ENCODE data around the gene TBX4.
A peak's percentile ranks its signal among the peaks of the same experiment; 100 is the strongest.

TBX4 gene

GRCh38 chr17:61465550-61466237 is 13.5 kb downstream of the TBX4 start:
- no peak for DNase-seq

- no peak for DNase-seq
Observed at GRCh38 chr17:61466246-61466645, 14.0 kb downstream of the TBX4 start.

GRCh38 chr17:61467416-61468262 is 15.4 kb downstream of the TBX4 start:
- peak; percentile 32 for DNase-seq

GRCh38 chr17:61468263-61468907 is 16.2 kb downstream of the TBX4 start:
- no peak for DNase-seq

- DNase-seq: no peak
Observed at GRCh38 chr17:61469474-61469873, 17.3 kb downstream of the TBX4 start.

- DNase-seq: no peak
Observed at GRCh38 chr17:61469949-61470348, 17.7 kb downstream of the TBX4 start.

- DNase-seq: no peak
Observed at GRCh38 chr17:61470530-61471136, 18.4 kb downstream of the TBX4 start.

- peak; percentile 30 for DNase-seq
Observed at GRCh38 chr17:61474235-61474927, 22.2 kb downstream of the TBX4 start.

- no peak for DNase-seq
Observed at GRCh38 chr17:61474934-61475333, 22.7 kb downstream of the TBX4 start.

GRCh38 chr17:61475726-61476125 is 23.5 kb downstream of the TBX4 start:
- no peak for DNase-seq

GRCh38 chr17:61476476-61477203 is 24.4 kb downstream of the TBX4 start:
- DNase-seq: no peak

- no peak for DNase-seq
Observed at GRCh38 chr17:61477204-61477834, 25.1 kb downstream of the TBX4 start.

GRCh38 chr17:61478026-61478789 is 26.0 kb downstream of the TBX4 start:
- no peak for DNase-seq

- DNase-seq: no peak
Observed at GRCh38 chr17:61478790-61479492, 26.7 kb downstream of the TBX4 start.

- DNase-seq: no peak
Observed at GRCh38 chr17:61479493-61480413, 27.5 kb downstream of the TBX4 start.

- DNase-seq: no peak
Observed at GRCh38 chr17:61480414-61480807, 28.2 kb downstream of the TBX4 start.

GRCh38 chr17:61481421-61481820 is 29.2 kb downstream of the TBX4 start:
- no peak for DNase-seq

- DNase-seq: no peak
Observed at GRCh38 chr17:61482467-61482866, 30.2 kb downstream of the TBX4 start.

- DNase-seq: no peak
Observed at GRCh38 chr17:61483778-61484116, 31.5 kb downstream of the TBX4 start.
